GM21825 (cell line): ENCODE data around the gene SKOR1.
A peak's percentile ranks its signal among the peaks of the same experiment; 100 is the strongest.

Experiments
- ATAC-seq: cut with Tn5 transposase; IDR thresholded peaks from one replicate; pipeline ENCODE4 v1.9.1; 2021; ENCODE audit warnings: mild to moderate bottlenecking, moderate library complexity; ENCODE audit not compliant: unreplicated experiment

The SKOR1 gene, protein sequence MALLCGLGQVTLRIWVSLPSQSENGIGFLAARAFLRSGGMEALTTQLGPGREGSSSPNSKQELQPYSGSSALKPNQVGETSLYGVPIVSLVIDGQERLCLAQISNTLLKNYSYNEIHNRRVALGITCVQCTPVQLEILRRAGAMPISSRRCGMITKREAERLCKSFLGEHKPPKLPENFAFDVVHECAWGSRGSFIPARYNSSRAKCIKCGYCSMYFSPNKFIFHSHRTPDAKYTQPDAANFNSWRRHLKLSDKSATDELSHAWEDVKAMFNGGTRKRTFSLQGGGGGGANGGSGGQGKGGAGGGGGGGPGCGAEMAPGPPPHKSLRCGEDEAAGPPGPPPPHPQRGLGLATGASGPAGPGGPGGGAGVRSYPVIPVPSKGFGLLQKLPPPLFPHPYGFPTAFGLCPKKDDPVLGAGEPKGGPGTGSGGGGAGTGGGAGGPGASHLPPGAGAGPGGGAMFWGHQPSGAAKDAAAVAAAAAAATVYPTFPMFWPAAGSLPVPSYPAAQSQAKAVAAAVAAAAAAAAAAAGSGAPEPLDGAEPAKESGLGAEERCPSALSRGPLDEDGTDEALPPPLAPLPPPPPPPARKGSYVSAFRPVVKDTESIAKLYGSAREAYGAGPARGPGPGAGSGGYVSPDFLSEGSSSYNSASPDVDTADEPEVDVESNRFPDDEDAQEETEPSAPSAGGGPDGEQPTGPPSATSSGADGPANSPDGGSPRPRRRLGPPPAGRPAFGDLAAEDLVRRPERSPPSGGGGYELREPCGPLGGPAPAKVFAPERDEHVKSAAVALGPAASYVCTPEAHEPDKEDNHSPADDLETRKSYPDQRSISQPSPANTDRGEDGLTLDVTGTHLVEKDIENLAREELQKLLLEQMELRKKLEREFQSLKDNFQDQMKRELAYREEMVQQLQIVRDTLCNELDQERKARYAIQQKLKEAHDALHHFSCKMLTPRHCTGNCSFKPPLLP

DNA sequence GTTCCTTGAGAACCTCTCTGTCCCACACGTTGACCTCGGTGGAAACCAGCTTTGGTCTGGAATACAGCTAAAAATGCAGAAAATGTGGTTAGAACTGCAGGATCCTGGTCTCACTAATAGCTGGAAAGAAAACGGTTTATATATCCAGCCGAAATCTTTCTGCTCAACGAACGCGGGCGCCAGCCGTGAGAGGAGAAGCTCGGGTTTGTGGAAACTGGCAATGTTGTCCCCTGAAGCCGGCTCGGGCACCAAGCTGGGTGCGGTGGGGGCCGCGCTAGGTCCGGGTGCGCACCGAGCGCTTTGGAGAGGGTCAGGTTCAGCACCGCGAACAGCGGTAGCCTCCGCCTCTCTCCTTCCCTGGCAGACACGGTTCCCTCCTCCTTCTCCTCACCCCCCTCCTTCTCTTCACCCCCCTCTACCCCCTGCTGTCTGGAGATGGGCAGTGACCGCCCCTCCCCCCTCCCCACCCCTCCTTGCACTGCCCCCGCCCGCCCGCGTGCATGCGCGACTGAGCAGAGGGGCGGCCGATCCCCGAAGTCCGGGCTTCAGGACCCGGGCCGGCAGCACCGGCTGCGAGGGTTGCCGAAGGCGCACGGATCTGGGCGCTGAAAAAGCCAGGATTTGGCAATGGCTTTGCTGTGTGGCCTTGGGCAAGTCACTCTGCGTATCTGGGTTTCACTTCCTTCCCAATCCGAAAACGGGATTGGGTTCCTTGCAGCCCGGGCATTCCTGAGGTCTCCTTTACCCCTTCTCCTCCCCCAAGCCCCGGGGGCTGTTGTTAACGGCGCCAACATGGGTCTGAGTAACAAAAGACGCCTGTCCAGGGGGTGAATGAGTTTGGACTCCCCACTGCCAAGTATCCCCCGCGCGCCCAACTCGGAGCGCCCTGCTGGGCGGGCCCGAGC lies at the start of gene SKOR1:
TSS of gene SKOR1 (plus strand) at position 534 of the 905 bp plus-strand sequence. CDS start at position 628, 94 bp downstream.
- no peak for ATAC-seq

DNA sequence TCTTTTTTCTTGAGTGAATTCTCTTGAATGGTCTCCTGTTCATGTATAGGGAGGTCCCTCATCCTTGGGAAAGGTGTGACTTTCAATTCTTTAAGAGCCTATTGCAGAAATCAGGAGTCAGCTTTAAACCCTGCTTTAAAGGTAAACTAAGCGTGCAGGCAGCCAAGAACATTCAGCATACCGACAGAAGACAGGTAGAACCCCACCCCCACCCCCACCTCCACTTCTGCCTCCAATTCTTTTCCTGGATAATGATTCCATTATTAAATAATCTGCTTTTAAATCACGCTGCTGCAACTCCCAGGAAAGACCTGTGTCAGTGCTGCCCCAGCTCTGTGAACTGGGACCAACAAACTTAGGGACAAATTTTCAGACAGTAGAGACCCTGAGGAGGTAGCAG lies 49.3 kb upstream of the SKOR1 start:
- ATAC-seq = no peak

DNA sequence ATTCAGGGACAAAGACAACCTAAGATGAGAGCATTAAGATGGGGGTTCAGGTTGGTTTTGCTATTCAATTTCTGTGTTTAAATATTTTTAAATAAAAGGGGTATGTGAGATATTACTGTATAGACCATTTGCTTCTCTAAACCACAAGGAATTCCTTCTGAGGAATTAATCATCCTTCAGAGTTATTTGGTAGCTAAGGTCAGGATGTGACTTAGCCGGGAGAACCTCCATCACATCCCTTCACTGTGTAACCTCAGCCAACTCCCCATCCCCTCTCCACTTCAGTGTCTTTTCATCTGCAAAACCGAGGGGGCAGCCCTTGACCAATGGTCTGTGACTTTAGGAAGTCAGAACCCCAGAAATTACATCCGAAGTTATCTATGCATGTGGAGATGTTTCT lies 48.7 kb upstream of the SKOR1 start:
- ATAC-seq = no peak

DNA sequence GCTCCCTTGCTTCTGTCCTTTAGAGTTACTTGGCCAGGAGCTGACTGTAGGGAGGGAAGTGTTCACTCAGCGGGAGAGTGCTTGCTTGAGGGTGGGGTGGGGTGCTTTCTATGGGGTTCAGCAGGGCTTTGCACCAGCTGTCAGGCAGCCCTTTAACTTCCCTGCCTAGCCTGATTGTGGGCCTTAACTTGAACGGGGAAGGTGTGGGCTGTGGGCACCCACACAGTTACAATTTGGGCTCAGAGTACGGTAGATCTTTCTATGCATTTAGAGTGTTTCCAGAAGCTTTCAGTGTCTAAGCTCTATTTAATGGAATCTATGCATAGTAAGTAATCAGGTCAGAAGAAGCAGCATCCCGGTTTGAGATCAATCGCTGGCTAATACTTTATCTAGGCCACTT lies 48.2 kb upstream of the SKOR1 start:
- no peak for ATAC-seq

DNA sequence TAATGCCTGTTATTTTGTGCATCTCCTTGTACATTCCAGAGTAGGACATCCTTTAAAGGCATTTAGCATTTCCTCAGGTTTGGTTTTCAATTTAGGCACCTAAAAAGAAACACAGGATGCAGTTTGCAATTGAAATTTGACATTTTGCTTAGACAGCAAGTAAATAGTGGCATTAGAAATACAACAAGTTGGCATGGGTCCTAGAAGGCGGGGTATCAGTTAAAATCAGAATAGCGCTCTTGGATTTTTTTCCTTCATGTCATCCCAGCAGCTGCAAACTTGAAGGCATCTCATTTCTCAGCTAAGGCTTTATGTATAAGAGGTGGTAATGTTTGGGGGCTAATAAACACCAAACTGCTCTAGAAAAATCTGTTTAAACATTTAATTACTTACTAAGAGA lies 47.5 kb upstream of the SKOR1 start:
- no peak for ATAC-seq

DNA sequence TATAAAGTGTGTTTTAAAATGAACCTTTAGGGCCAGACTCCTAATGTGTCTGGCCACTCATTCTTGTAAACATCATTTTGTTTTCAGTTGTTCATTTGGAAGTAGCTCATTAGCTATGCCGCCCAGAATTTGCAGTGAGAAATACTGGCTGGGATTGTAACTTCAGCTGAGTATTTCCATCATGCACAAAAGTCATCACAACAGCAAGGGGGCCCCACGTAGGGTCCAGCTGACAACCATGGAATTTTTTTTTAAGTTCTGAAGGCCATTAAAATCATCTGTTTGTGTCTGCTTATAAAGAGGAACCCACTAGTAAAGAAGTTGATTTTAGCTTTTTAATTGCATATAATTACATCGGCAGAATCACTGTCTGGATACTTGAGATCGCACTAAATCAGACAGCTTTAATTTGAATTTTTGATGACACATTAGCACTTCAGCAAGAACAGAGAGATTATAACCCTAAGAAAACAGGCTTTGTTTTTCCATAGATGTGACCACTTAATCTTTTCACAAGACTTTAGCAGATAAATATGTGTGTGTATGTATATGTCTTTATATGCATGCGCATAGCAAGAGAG lies 46.3 kb upstream of the SKOR1 start:
- no peak for ATAC-seq

DNA sequence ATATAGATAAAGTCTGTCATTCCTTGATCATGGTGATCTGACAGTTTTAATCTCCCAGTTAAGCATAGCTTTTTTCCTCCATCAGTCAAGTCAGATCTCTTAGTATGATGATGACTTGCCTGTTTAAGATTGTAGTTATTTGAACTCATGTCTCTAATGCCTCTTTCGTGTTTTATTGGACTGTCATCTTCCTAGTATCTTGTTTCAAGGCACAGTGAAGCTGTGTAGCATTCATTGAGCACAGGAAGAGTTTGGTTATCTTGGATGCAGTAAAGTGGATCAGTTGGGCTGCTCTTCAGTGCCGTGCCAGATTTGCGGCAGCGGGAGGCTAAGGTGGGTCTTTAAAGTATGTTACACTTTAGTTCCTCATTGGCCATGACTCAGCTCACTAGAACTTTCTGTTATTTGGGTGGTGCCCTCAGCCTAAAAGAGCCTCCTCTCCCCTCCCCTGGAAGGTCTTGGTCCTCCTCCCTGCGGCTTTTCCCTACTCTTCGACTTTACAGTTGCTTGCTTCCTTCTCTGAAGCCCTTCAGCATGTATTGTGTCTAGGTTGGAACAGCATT lies 45.7 kb upstream of the SKOR1 start:
- no peak for ATAC-seq

DNA sequence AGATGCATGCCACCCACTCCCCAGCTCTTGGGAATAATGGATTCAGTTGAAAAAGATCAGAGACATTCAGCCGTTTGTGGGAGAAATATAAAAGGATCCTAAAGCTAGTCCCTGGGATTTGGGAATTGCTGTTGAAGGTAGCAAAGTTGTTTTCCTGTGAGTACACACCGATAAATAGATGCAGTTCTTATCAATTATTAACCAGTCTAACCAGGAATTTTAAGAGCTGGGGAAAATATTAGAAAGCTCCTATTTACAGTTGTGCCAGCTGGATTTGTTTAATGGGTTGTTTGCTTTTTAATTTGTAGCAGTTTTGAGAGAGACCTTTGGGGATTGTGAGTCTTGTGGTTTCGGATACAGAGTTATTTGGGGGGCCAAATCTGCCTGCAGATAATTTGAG lies 44.2 kb upstream of the SKOR1 start:
- no peak for ATAC-seq

DNA sequence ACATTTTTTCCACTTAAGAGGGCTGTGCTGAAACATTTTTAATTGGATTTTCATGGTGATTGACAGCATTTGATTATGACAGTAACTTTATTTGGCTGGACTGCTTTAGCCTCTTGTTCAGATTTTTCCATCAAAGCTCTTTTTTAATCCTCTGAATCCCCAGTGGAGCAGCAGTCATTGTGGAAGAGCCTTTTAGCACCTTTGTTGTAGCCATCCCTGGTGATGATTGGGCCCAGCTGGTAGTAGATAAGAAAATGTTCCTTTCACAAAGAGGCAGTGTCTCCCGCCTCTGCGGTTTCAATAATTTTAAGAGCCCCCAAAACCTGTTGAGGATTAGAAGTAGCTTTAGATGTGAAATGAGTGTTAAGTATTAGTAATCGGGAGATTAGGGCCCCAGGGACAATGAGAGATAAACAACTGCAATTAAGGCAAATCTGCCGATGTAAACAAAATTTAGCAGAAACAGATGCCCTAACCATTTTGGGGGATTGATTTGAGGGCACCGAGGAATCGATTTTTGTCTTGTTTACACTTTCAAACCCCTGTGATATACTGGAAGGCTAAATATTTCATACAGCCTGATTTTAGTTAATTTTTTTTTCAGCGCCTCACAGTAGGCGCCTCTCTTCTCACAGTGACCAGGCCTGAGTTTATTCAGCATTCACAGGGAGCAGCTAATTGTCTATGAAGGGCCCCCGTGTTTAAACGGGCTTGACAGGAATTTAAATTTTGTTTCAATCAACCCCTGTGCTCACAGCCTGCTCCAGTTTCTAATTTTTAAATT lies 43.2 kb upstream of the SKOR1 start:
- no peak for ATAC-seq

DNA sequence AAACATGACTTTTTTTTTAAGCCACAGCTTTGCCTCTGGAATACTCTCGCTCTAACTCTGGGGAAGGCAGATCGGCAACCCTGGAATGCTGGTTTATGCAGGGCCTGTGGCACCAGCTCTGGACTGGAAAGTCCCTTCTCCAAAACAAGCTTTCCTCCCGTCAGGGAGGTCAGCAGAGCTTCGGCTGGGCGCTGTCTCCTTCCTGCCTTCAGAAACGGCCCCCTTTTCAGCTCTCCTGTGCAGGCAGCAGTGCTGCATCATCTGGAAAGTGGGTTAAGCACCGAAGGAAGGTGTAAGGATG lies 42.7 kb upstream of the SKOR1 start:
- ATAC-seq = no peak

DNA sequence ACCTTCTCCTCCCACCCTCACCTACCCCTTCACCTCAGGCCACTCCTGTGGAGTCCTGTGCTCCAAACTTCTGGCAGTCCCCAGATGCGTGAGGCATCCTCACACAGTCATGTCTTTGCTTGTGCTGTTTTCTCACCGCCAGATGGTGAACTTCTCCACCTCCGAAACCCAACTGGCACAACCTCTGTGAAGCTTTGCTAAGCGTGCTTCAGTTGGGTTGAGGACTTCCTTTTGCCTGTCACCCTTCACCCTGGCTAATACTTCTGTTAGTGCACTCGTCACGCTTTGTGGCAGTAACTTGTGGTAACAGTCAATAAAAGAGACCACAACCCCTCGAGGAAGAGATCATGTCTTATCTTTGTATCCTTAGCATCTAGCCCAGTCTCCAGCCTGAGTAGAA lies 42.0 kb upstream of the SKOR1 start:
- ATAC-seq = peak; percentile 67

DNA sequence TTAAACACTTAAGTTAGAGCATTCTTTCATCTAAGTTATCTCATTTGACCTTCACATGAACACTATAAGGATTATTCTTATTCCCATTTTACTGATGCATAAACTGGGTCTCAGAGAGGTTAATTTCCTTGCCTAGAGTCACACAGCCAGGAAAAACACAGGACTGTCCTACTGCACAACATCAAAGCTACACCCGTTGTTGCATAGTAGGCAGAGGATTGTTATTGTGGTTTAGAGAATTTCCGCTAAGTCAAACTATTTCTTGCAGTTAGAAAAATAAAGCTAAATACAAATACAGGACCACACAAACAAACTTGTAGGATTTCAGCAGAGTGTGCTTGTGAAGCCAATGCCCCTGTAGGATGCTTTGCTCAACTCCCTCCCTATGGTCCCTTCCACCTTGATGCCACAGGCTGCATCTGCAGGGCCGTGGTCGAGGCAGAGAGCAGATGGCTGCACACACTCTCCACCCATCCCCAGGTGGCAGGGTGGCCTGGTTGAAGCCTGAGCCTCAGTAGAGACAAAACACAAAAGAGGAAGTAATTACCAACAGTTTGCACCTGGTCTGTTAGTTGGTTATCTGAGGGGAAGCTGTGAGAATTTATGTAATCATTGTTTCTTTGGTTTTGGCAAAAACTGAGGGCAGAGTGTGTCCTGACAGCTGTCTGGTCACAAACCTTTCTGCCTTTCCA lies 41.1 kb upstream of the SKOR1 start:
- ATAC-seq = peak; percentile 88

DNA sequence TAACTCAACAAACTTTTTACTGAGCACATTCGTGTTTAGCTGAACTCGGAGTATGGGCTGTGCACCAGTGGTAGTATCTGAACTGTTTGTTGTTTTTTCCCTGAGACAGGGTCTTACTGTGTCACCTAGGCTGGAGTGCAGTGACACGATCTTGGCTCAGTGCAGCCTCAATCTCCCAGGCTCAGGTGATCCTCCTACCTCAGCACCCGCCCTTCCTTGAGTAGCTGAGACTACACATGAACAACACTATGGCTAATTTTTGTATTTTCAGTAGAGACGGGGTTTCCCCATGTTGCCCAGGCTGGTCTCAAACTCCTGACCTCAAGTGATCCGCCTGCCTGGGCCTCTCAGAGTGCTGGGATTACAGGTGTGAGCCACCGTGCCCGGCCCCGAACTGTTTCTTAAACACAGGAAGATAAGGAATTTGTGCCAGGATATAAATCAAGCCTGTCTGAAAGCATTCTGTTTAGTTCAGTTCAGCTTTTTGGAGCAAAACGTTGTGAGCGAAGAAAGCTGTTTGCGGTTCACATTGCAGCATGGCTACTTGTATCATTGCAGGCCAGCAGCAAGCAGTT lies 40.4 kb upstream of the SKOR1 start:
- ATAC-seq = peak; percentile 6

DNA sequence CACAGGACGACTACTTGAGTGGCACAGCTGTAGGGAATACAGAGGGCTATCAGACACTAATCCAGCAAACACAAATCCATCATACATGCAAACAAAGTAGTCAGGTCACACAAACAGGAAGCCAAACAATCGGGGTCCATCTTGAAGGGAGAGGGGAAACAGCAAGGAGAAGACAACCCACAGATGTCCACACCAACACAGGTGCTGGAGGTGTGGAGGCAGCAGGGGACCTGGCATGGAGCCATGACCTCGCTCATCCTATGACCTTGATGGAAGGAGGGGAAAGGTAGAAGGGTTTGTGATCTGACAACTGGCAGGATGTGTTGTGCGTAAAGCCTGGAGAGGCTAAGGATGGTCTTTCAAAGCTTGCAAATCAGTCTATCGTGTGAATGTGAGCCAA lies 39.9 kb upstream of the SKOR1 start:
- ATAC-seq = no peak

DNA sequence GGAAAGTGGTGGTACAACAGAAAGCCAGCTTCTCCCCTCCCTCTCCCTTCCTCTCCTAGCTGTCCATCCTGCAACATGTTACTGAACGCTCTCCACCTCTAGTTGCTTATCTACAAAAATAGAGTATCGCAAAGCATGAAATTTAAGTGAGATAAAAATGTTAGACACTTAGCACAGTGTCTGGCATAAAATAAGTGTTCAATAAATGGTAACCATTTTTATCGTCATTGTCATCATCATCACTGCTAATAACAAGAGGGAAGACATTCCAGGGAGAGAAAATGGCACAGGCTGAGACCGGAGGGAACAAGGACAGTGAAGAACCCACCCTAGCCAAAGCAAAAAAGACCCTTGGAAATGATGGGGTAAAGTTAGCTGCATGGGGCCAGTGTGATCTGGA lies 38.7 kb upstream of the SKOR1 start:
- no peak for ATAC-seq

DNA sequence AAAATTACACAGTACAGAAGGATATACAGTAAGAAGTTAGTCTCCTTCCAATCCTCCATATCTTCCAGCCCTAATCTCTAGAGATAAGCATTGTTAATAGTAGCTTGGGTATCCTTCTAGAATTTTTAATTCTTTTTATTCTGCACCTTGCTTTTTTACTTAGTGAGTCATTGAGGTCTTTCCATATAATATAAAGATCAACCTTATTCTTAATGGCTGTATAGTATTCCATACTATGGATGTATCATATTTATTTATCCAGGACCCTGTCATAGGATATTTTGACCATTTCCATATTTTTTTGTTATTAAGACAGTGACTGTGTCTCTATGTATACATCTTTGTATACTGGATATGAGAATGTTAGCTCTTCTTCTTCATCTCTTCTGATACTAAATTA lies 36.3 kb upstream of the SKOR1 start:
- no peak for ATAC-seq

DNA sequence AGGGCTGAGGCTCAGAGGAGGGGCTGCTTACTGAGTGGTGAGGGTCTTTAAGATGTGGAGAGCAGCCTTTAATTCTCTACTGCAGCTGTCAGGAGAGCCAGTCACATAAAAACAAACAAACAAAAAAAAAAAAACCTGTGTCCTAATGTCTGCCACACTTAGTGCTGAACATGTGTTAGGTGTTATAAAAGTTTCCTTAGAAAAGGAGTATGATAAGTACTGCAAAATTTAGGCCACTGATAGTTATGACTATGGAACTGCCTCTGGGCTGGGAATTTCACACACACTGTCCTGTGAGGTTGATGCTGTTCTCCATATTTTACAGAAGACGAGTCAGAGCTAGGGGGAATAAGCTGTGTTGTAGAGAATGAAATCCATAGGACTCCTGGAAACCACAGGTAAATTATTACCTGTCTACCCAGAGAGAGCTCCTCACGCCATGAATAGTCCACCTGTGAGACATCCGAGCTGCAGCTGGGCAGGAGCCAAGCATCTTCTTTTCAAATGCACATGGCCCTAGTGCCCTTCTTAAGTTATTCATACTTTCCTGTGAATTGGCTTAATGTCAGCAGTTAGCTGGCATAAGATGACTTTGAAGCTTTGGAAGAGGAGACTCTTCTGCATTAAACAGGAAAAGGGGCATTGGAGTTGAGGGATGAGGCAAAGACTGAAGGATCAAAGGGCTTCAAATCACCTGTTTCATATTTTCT lies 34.5 kb upstream of the SKOR1 start:
- ATAC-seq = no peak
